OCI-LY7 (cell line): ENCODE data around the gene TRAPPC12.

Experiments
- CTCF ChIP-seq: fragments of 200-600 bp; sonication (generic); conservative IDR thresholded peaks from 2 replicates; pipeline ENCODE4 v1.5.1; 2014; ENCODE audit warnings: mild to moderate bottlenecking, antibody characterized with exemption, low read length, moderate library complexity, mixed read lengths
- EZH2phosphoT487 ChIP-seq: fragments of 200-600 bp; sonication (generic); IDR thresholded peaks from 2 replicates; pipeline ENCODE4 v1.6.1; 2018; ENCODE audit warnings: low read depth, borderline replicate concordance, mild to moderate bottlenecking, mixed run types, antibody characterized with exemption, low read length, moderate library complexity, mixed read lengths

GRCh38 chr2:3493615-3494007 is 114.1 kb downstream of the TRAPPC12 start:
- TF ChIP-seq EZH2phosphoT487 (no peak), CTCF (no peak)
